ENCODE results near the gene TUBGCP6.

DNA sequence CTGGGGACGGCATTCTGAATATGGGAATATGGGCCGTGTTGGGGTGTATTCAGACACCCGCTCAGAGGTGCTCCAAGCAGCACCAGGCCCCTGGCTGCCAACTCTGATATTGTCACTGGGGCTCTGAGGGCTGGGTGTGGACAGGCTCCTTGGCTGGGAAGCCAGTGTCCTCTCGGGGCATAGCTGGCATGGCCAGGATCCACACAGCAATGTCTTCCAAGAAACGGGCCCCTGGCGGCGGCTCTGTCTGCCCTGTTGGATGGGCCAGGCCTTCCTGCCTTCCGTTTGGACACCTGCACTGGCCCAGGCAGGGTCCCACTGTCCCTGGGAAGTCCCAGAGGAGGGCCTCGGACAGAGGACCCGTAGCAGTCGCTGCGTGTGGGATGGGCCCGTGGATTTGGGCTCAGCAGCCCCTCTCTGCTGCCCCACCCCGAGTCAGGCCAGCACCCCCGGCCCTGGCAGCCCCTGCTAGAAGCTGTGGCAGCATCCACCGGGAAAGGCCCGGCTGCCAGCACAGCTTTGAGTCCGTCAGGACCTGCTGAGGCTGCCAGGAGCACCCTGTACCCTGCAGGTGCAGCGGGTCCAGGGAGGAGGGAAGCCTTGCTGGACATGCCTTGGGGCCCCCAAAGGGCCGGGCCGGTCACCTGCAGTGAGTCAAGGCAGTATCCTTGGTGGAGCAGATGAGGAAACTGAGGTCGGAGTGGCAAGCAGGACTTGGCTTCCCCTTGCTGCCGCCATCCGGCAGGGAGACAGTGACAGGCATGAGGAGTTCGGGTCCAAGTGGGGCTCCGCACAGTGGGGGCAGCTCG is 70.2 kb downstream of the TUBGCP6 start:
- TF ChIP-seq CTCF (IDR thresholded peaks at IDR 0.05) (no peak), POLR2A (IDR thresholded peaks at IDR 0.05) (no peak)

Measured in thyroid gland (tissue), 4 donors.